Measurements from ENCODE around the gene PPP6R2.

Gene PPP6R2

GRCh38 chr22:50337262-50338041 lies 5.7 kb upstream of the PPP6R2 start:
- DNase-seq (ENCODE audit: insufficient read length, low spot score) (no peak), FAIRE-seq (no peak)
- no peak for TF ChIP-seq POLR2A (IDR thresholded peaks at IDR 0.05; ENCODE audit: low read depth, low read length)

GRCh38 chr22:50338042-50338573 lies 5.0 kb upstream of the PPP6R2 start:
- TF ChIP-seq POLR2A (IDR thresholded peaks at IDR 0.05; ENCODE audit: low read depth, low read length): no peak
- FAIRE-seq: no peak
- DNase-seq (ENCODE audit: insufficient read length, low spot score): no peak

- FAIRE-seq (no peak), DNase-seq (ENCODE audit: insufficient read length, low spot score) (no peak)
- TF ChIP-seq POLR2A (IDR thresholded peaks at IDR 0.05; ENCODE audit: low read depth, low read length): no peak
These were observed 4.2 kb upstream of the PPP6R2 start for GRCh38 chr22:50338860-50339462.

- DNase-seq (ENCODE audit: insufficient read length, low spot score): no peak
- no peak for FAIRE-seq
- no peak for TF ChIP-seq POLR2A (IDR thresholded peaks at IDR 0.05; ENCODE audit: low read depth, low read length)
These were observed 2.9 kb upstream of the PPP6R2 start for GRCh38 chr22:50339945-50340879.

GRCh38 chr22:50341977-50342650 lies 1.0 kb upstream of the PPP6R2 start:
- DNase-seq (ENCODE audit: insufficient read length, low spot score): no peak
- no peak for FAIRE-seq
- TF ChIP-seq POLR2A (IDR thresholded peaks at IDR 0.05; ENCODE audit: low read depth, low read length): no peak

GRCh38 chr22:50343541-50343935 lies 411 bp downstream of the PPP6R2 start:
- no peak for FAIRE-seq
- TF ChIP-seq POLR2A (IDR thresholded peaks at IDR 0.05; ENCODE audit: low read depth, low read length): no peak
- no peak for DNase-seq (ENCODE audit: insufficient read length, low spot score)

GRCh38 chr22:50346470-50346869 lies 3.3 kb downstream of the PPP6R2 start:
- no peak for FAIRE-seq
- no peak for DNase-seq (ENCODE audit: insufficient read length, low spot score)
- TF ChIP-seq POLR2A (IDR thresholded peaks at IDR 0.05; ENCODE audit: low read depth, low read length): no peak

- TF ChIP-seq POLR2A (IDR thresholded peaks at IDR 0.05; ENCODE audit: low read depth, low read length): no peak
- FAIRE-seq: no peak
- no peak for DNase-seq (ENCODE audit: insufficient read length, low spot score)
These were observed 4.0 kb downstream of the PPP6R2 start for GRCh38 chr22:50347157-50347556.

- FAIRE-seq (no peak), DNase-seq (ENCODE audit: insufficient read length, low spot score) (no peak)
- no peak for TF ChIP-seq POLR2A (IDR thresholded peaks at IDR 0.05; ENCODE audit: low read depth, low read length)
These were observed 4.9 kb downstream of the PPP6R2 start for GRCh38 chr22:50348058-50348457.

GRCh38 chr22:50356186-50356585 lies 13.1 kb downstream of the PPP6R2 start:
- DNase-seq (ENCODE audit: insufficient read length, low spot score): no peak
- no peak for FAIRE-seq
- no peak for TF ChIP-seq POLR2A (IDR thresholded peaks at IDR 0.05; ENCODE audit: low read depth, low read length)

- no peak for TF ChIP-seq POLR2A (IDR thresholded peaks at IDR 0.05; ENCODE audit: low read depth, low read length)
- DNase-seq (ENCODE audit: insufficient read length, low spot score) (no peak), FAIRE-seq (no peak)
These were observed 14.1 kb downstream of the PPP6R2 start for GRCh38 chr22:50357222-50357621.

- no peak for TF ChIP-seq POLR2A (IDR thresholded peaks at IDR 0.05; ENCODE audit: low read depth, low read length)
- no peak for DNase-seq (ENCODE audit: insufficient read length, low spot score)
- no peak for FAIRE-seq
These were observed 14.6 kb downstream of the PPP6R2 start for GRCh38 chr22:50357756-50358155.

- no peak for TF ChIP-seq POLR2A (IDR thresholded peaks at IDR 0.05; ENCODE audit: low read depth, low read length)
- FAIRE-seq: no peak
- DNase-seq (ENCODE audit: insufficient read length, low spot score): no peak
These were observed 17.5 kb downstream of the PPP6R2 start for GRCh38 chr22:50360578-50360977.

All from H54 (cell line).